DMS114 treated with DMSO at 0.1 percent for 48 hours (cell line): ENCODE data around the gene ONECUT1.
"Not testable (repeated sequence)": the region's sequence is repeated elsewhere in the genome, so short reads cannot be mapped to it uniquely, and the experiment has no call there.

Experiments used
- DNase-seq: peaks from one replicate; lab custom pipeline; 2025; ENCODE audit not compliant: unreplicated experiment; lab: John Stamatoyannopoulos, UW

Gene ONECUT1

DNA sequence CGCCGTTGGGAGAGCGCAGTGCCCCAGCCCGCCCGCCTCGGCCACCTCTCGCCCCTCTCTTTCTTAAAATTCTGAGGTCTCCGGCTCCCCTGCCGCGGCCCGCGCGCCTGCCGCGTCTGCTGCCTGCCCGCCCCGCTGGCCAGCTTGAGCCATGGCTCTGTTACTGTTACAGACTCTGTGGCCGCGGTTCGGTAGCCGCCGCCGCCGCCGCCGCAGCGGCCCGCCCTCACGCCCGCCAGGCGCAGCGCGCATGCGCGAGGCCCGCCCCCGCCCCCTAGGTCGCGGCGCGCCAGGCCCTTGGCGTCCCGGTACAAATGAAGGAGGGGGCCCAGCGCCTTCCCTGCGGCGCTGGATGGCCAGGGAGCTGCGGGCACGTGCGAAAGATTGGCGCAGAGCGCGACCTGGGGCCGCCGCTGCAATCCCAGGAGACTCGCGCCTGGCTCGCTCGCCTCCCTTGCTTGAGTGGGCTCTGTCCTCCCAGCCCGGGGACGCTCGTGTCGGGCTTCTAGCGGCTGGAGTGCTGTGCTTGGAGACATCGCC is at the start of gene ONECUT1:
Gene ONECUT1, minus strand, starts transcription at position 168 of the 540 bp plus-strand sequence. CDS start 452 bp downstream, outside the sequence.
- DNase-seq: no peak

DNA sequence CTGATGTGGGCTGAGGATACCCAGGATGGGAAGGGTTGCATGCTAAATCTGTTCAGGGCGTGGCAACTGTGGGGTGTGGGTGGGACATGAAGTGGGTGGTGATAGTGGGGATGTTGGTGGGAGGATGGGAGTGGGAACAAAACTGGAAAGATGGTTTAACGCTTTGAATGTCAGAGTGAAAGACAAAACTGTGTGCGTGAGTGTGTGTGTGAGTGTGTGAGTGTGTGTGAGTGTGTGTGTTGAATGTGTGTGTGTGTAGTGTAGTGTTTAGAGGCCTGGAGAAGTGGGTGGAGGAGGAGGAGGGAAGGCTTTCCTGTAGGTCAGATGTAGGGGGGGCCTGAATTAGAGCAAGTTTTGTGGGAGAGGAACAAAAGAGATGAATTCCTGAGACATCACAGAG is 44.2 kb upstream of the ONECUT1 start:
- DNase-seq: no peak

DNA sequence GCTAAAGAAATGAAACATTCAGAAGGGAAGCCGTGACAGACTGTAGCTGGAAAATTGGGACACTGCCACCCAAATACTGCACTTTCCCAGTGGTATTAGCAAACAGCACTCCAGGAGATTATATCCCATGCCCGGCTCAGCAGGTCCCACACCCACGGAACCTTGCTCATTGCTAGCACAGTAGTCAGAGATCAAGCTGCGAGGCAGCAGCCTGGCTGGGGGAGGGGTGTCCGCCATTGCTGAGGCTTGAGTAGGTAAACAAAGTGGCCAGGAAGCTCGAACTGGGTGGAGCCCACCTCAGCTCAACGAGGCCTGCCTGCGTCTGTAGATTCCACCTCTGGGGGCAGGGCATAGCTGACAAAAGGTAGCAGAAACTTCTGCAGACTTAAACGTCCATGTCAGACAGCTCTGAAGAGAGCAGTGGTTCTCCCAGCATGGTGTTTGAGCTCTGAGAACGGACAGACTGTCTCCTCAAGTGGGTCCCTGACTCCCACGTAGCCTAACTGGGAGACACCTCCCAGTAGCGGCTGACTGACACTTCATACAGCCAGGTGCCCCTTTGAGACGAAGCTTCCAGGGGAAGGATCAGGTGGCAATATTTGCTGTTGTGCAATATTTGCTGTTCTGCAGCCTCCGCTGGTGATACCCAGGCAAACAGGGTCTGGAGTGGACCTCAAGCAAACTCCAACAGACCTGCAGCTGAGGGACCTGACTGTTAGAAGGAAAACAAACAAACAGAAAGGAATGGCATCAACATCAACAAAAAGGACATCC is 34.2 kb upstream of the ONECUT1 start:
- DNase-seq: not testable (repeated sequence)

DNA sequence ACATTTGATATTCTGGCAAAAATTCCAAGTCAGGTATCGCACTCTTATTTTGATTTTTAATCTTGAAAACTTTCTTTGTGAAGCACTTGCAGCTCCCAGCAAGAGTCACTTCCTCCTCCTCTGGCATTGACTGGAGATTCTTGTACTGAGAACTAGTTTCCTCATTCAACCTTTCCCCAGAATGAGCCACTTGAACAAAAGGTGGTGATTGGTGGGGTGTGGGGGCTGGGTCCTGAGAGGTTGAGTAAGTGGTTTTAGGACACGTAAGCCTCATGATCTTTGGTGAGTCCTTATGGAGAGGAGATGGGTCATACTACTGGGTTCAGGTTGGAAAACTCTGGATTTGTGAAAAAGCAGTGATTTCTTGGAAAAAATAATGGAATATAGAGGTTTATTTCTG is 32.3 kb upstream of the ONECUT1 start:
- DNase-seq: no peak

DNA sequence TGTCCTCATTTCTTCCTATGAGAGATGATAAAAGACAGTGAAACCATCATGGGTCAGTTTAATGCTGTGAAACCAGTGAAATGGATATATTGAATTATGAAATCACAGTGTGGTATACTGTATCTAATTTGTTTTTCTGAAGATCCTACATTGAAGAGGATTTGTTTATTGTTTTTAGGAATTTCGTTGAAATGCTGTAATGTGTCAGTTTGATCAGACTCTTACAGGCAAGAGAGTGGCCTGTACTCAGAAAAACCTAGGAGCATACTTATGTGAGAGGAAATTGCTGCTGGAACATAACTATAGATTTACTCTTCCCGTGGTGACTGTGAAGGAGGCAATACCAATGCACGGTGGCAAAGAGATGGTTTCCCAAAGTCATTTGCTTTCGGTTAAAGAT is 29.1 kb upstream of the ONECUT1 start:
- DNase-seq: no peak

DNA sequence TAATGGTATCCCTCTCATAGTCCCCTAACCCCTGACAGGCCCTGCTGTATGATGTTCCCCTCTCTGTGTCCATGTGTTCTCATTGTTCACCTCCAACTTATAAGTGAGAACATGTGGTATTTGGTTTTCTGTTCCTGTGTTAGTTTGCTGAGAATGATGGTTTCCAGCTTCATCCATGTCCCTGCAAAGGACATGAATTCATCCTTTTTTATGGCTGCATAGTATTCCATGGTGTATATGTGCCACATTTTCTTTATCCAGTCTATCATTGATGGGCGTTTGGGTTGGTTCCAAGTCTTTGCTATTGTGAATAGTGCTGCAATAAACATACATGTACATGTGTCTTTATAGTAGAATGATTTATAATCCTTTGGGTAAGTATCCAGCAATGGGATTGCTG is 25.8 kb upstream of the ONECUT1 start:
- not testable (repeated sequence) for DNase-seq

DNA sequence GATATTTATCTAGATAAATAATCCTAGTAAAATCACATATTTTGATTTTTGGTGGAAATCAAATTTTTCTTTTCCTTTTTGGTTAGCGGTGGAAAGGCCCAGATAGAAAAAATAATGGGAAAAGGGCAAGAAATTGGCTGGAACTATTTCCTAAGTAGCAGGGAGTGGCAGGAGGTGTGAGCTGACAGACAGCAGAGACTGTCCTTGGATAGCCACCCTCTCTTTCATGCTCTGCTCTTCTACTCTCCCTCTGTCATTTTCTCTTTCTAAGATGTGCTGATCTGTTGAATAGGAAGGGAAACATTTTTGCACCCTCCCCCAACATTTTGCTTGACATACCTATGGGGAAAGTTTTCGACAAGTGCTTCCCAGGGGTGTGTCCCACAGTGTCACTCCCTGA is 18.9 kb upstream of the ONECUT1 start:
- no peak for DNase-seq

DNA sequence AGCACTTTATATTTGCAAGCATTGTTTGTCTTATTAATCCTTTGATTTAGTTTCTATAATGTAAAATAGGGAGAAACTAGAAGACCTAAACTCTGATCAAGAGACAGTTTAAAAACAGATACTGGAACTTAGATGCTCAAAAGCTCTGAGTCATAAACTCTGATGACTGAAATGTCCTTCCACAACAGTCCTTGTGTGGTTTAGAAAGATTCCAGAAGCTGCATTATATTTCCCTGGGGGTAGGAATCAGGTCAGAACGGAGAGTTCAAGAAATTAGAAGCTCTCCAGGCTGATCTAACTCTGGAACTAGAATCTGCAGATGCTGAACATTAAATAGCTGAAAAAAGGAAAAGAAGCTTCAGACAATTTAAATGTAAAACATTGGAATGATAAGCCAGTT is 18.3 kb upstream of the ONECUT1 start:
- DNase-seq: no peak

DNA sequence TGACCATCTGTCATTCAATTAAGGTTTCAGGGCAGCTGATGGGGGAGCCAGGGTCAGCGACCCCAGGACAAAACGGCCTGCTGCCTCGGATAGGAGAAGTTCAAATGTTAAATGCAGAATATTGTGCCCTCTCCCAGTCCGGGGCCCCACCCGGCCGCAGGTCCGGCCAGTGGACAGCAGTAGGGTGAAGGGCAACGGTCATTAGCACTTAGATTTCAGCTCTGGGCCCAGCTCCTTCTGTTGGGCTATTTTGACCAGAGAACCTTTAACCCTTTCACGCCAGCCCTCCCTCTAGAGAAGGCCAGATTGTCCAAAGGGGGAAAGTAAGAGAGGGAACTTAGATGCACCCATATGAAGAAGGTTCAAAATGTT is 16.1 kb upstream of the ONECUT1 start:
- no peak for DNase-seq

DNA sequence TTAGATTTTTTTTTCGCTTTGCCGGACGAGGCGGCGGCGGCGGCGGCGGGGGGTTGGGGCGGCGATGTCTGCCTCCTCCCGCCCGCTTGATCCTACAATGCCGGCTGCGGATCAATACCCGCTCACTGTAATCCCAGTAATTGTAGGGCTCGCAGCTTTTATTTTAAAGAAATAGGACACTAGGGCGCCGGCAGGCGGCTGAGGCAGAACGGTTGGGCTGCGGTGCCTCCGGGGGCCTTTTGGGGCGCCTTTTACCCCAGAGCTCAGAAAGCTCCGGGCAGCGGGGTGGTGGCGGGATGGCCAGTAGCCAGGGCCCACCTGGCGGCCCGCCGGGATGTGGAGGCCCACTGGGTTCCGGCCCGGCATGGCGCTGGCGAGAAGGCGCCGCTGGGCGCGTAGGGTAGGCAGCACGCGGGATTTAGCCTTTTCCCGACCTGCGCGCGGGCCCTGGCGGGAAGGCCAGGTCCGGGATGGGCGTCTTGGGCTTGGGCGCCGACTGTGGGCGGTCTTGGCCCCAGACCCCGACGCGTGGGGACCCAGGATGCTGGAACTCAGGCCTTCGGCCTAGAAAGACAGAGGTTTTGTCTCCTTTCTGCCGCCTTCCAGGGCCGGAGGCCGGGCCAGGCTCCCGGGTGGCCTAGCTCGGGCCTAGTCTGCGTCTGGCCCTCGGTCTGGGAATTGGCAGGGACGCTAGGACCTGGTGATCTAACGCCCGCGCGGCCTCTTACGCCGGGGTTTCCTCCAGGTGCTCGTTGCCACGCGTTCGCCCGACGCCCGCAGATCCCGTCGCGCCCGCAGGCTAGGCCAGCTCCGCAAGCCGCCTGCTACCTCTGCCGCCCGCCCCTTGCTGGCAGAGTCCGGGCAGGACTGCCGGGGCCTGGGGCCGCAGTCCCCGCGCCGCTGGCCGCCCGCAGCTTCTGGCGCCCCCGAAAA is 15.5 kb upstream of the ONECUT1 start:
- DNase-seq: no peak

DNA sequence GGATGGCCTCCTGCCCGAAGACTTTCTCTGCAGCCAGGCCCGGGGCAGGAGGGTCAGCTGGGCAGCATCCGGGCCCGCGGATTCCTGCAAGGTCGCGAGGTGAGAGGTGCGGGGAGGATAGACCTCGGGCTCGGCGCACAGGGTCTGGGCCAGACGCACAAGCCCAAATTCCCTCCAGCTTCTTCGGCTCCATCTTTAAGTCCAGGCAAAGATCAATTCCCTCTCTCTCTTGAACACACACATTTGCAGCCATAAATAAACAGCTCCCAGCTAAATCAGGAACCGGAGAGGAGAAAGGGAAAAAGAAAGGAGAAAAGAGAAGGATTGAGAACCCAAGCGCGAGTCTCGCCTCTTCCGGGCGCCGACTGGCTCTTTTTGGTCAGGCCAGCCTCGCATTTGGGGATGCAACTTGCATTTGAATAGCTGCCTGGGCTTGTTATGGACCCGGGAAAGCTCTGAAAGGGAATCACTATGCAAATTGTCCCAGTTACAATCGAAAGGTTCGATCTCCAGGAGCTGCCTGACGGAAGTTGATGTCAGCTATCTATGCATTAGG is 14.5 kb upstream of the ONECUT1 start:
- DNase-seq: no peak

DNA sequence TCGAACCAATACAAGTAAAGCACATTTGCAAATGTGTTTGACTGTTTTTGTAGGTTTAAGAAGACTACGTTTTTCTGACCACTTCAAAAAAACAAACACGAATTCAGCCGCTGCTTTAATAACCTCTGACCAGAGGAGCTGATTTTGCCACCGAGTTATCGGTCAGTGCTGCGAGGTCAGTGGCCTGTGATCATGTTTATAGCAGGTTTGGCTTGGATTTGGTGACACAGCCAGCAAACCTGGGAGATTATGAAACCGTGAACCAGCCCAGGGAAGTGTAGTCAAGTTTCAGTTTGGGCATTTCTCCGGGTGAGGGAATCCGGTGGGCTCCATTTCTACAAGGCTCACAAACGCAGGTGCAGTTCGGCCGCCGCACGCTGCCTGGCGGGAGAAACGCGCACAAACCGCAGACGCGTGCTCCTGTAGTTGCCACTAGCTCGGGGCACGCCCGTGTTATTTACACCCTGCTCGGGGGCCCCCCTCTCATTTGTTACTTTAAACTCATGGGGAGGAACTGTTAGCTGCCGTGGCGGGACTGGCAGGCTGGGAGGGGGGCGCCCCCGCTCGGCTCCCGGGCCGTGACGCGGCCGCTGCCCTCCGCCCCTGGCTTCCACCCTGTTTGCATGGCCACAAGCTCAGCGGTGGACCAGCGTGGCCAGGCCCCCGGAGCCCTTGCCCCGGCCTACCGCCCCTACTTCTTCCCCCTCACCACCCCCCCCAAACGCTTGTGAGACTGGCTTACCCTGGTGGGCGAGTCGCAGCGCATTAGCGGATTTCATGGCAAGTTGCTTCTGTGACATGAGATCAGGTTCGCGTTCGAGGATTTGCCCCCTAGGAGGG is 13.6 kb upstream of the ONECUT1 start:
- no peak for DNase-seq

DNA sequence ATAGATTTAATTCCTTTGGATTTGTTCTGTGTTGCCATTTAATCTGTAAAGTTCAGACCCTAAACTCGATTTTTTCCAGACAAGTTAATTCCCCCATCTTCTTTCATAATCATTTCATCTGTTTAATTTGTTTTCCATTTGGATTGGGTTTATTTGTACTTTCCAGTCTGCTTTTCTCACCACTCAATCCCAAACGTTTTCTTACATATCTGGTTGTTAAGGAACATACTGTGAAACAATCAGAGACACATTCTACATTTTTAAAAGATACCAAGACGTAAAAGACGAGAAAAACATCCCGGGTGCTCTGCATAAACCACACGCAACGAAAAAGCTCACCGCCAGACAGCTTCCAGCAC is 13.0 kb upstream of the ONECUT1 start:
- no peak for DNase-seq

DNA sequence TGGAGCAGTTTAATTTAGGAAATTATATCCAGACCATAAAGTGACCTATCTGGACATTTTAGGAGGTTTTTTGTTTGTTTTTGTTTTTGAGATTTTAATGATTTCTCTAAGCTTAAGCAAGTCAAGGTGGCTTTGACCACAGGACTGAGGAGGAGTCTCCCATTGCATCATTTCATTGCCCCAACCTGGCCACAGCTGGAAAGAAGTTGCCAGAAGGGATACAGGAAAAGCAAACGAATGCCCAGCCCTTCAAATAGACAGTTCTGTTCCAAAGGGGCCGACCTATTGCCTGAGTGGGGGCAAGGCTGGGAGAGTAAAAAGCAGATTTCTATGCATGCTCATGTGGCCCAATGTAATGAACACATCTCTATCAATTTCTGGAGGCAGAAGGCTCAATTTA is 12.0 kb upstream of the ONECUT1 start:
- no peak for DNase-seq

DNA sequence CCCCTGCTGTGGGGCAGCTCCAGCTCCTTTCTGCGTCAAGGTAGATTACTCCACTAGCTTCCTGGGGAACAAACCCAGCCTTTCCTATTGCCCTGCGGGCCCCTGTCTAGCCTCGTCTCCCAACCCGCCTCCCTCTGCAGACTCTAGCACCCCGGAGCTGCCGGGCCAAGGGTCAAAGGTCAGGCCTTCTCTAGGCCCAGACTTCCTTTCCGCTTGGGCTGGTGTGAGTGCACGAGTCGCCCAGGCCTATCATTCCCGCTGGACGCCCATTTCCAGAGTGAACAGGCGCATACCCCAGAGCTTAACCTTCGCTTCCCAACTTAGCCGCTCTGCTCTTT is 11.6 kb upstream of the ONECUT1 start:
- DNase-seq: no peak

DNA sequence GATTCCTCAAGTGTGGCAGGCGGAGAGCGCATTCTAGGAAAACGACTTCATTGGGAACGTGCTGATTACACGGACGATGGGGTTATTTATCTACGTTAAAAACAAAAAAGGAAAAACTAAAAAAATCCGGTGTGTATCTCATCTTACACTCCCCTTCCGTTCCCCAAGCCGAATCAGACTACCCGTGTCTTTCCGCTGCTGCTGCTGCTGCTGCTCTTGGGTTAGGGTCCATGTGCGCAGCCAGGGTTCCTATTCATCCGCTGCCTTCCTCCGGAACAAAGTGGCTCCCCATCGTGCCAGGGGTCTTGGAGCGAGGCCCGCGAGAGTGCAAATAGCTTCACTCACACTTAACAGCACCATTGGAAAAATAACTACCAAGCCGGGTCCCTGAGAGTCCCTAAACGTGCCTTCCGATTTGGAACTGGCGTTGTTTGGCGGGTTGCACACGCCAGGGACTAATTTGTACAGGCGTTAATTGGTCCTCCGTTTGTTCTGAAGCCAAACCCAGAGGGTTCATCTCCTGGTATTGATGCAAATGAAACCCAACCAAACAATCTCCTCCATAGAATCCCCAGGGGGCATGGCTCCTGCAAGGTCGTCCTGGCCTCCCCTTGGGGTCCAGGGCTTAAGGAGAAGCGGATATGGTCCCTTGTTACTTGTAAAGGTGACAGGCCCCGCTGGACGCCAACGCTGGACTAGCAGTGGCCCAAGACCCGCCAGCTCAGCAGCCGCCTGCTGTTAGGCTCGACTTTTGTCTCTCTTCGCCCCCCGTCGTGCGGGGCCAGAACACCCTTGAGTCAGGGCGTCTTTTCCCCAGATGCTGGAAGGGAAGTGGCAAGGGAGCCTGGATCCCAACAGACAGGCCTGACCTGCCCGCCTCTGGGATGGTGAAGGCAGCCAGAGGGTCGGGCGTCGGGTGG is 11.0 kb upstream of the ONECUT1 start:
- DNase-seq: no peak

DNA sequence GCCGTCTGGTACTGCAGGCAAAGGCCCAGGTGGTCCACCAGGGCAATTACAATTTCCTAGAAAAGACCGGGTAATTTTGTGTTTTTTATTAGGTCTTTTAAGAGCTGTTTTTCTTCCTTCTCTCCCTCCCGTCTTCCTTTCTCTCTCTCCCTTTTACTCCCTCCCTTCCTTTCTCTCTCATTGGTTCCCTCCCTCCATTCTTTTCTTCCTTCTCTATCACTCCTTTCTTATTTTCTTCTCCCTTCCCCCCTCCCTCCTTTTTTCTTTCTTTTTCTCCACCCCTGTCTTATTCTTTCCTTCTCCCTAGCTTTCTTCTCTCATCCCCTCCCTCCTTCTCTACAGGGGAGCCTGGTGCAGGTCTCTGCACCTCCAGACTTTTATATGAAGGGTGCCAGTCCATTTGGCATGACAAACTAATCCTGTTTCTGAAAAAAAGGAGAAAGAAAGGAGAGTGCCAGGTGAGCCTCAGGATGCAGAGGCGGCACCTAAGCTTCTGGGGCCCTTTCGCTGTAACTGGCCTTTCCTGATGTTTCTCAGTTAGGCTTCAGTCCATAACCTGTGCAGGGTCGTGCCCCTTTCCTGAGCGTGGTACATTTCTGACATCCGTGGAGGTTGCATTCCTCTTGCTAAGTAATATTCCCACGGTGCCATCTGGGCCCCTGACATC is 9.1 kb upstream of the ONECUT1 start:
- DNase-seq: no peak

DNA sequence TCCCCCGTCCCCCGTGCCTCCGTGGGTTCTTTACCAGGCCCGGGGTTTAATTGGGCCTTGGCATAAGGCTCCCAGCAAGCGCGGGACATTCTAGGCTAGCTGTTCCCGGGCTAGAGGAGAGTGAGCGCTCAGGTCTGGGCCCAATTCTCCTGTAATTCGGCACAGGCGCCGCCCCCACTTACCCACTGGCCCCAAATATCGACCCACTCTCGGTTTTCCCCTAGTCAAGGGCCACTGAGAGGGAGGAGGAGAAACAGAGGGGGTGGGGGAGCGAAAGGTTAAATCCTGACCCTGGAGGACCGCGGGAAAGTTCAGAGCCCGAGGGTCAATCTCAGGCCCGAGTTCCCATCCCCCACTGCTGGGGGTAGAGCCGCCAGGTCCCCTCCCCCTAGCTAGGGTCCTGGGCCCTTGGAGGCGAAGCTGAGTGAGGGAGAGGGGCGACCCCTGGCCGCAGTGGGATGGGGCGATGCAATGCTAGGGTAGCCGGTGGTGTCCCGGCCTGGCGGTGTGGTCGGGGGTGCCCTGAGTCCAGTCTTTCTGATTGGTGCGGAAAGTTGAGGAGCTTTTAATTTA is 8.5 kb upstream of the ONECUT1 start:
- DNase-seq: no peak
